ENCODE measurements around the gene DOCK9. TPM values are rescaled to one million over a fixed set of nuclear protein-coding genes. Genes with fewer than 3 reads are reported as not detected.

DOCK9 gene
- polyA plus RNA-seq, 1 donor (not counting 4 experiments of a cell fraction or from before 2014, with no cell fraction given) = 110 TPM

GRCh38 chr13:98886587-98887230, 91.2 kb downstream of the DOCK9 start:
- peaks cover 23% of the 10 kb centered on the region for H3K4me1 ChIP-seq (ENCODE audit: control insufficient read depth, extremely low read depth, insufficient read depth, low read length)
- H3K4me2 ChIP-seq (ENCODE audit: control insufficient read depth, extremely low read depth, insufficient read depth, low read depth, low read length) = no peak overlapping the region
- TF ChIP-seq EZH2 (IDR thresholded peaks at IDR 0.05; ENCODE audit: low read length) (no peak), CTCF (optimal IDR thresholded peaks at IDR 0.05 in 1 of 3, IDR thresholded peaks at IDR 0.05 in 1 of 3, conservative IDR thresholded peaks at IDR 0.05 in 1 of 3; ENCODE audit: extremely low read depth in 1 of 3, insufficient read depth in 2 of 3, low read length in 3 of 3) (no peak)
- no peak overlapping the region for H3K4me3 ChIP-seq (ENCODE audit: control insufficient read depth in 2 of 3, extremely low read depth in 1 of 3, insufficient read depth in 2 of 3, low read depth in 1 of 3, low read length in 3 of 3)
- peaks cover 29 to 39% of the 10 kb centered on the region in 2 experiments for H3K36me3 ChIP-seq (ENCODE audit: control insufficient read depth in 2 of 2, extremely low read depth in 1 of 2, insufficient read depth in 2 of 2, low read length in 2 of 2)
- H4K20me1 ChIP-seq (ENCODE audit: control insufficient read depth, extremely low read depth, insufficient read depth, low read length) = no peaks in the 10 kb centered on the region
- H3K79me2 ChIP-seq (ENCODE audit: control insufficient read depth, insufficient read depth, low read length) = no peaks in the 10 kb centered on the region
- H3K27ac ChIP-seq (ENCODE audit: control insufficient read depth, insufficient read depth, low read length) = no peak overlapping the region
- FAIRE-seq = no peak
- H2AFZ ChIP-seq (ENCODE audit: control insufficient read depth, low read length) = no peak overlapping the region
- H3K27me3 ChIP-seq (ENCODE audit: control insufficient read depth, extremely low read depth, insufficient read depth, low read length) = no peaks in the 10 kb centered on the region
- no peaks in the 10 kb centered on the region for H3K9me3 ChIP-seq (ENCODE audit: control insufficient read depth, low read depth, low read length)
- H3K9me1 ChIP-seq (ENCODE audit: control insufficient read depth, extremely low read depth, insufficient read depth, low read length) = peaks cover 4% of the 10 kb centered on the region
- H3K9ac ChIP-seq (ENCODE audit: control insufficient read depth, extremely low read depth, insufficient read depth, low read length) = no peak overlapping the region
- dilution Hi-C loops (cut with MboI; ENCODE audit: extremely low pct_ligation_motif_present, low sequenced_read_pairs) = no loop called here
- DNase-seq (ENCODE audit: low read depth, low spot score) = no peak

DNA sequence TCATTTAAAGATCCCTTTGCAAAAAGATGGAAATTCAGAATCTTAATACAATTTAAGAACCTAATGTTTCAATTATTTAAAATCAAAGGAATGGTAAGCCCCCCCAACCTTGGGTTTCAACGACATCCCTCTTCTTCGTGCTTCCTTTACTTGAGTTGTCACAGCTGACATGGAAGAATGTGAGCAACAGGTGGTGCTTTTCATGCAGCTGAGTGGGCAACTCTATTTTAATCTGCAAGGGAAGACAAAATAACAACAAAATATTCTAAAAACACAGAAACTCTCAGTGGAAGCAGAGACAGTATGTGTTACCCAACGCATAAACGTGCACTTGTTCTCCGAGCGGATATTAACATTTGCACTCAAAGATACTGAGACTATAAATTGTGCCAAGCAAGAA, 92.3 kb downstream of the DOCK9 start:
- dilution Hi-C loops (cut with MboI; ENCODE audit: extremely low pct_ligation_motif_present, low sequenced_read_pairs) = no loop called here
- Histone ChIP-seq H3K9ac (ENCODE audit: control insufficient read depth, extremely low read depth, insufficient read depth, low read length) (no peak overlapping the region), H3K4me2 (ENCODE audit: control insufficient read depth, extremely low read depth, insufficient read depth, low read depth, low read length) (no peak overlapping the region), H3K4me3 (ENCODE audit: control insufficient read depth in 2 of 3, extremely low read depth in 1 of 3, insufficient read depth in 2 of 3, low read depth in 1 of 3, low read length in 3 of 3) (no peak overlapping the region), H3K79me2 (ENCODE audit: control insufficient read depth, insufficient read depth, low read length) (no peaks in the 10 kb centered on the region), H3K27ac (ENCODE audit: control insufficient read depth, insufficient read depth, low read length) (no peak overlapping the region), H3K4me1 (ENCODE audit: control insufficient read depth, extremely low read depth, insufficient read depth, low read length) (peaks cover 17% of the 10 kb centered on the region), H4K20me1 (ENCODE audit: control insufficient read depth, extremely low read depth, insufficient read depth, low read length) (no peaks in the 10 kb centered on the region), H2AFZ (ENCODE audit: control insufficient read depth, low read length) (no peak overlapping the region), H3K27me3 (ENCODE audit: control insufficient read depth, extremely low read depth, insufficient read depth, low read length) (no peaks in the 10 kb centered on the region), H3K9me1 (ENCODE audit: control insufficient read depth, extremely low read depth, insufficient read depth, low read length) (peaks cover under 1% of the 10 kb centered on the region), H3K36me3 (ENCODE audit: control insufficient read depth in 2 of 2, extremely low read depth in 1 of 2, insufficient read depth in 2 of 2, low read length in 2 of 2) (peaks cover 36 to 44% of the 10 kb centered on the region in 2 experiments), H3K9me3 (ENCODE audit: control insufficient read depth, low read depth, low read length) (no peaks in the 10 kb centered on the region)
- no peak for DNase-seq (ENCODE audit: low read depth, low spot score)
- TF ChIP-seq EZH2 (IDR thresholded peaks at IDR 0.05; ENCODE audit: low read length) (no peak), CTCF (optimal IDR thresholded peaks at IDR 0.05 in 1 of 3, IDR thresholded peaks at IDR 0.05 in 1 of 3, conservative IDR thresholded peaks at IDR 0.05 in 1 of 3; ENCODE audit: extremely low read depth in 1 of 3, insufficient read depth in 2 of 3, low read length in 3 of 3) (no peak)
- FAIRE-seq = no peak

All from keratinocyte (primary cell).